Caco-2 (cell line): Measurements from ENCODE around the gene CXCL9. TPM values are rescaled to one million over a fixed set of nuclear protein-coding genes. Genes with fewer than 3 reads are reported as not detected.
"Not testable (repeated sequence)": the region's sequence is repeated elsewhere in the genome, so short reads cannot be mapped to it uniquely, and the experiment has no call there.

Source experiments
- BruUV-seq: library from RNA; stranded (reverse); fragments of 400-500 nt; replicated peaks from 2 replicates; lab custom pipeline; 2021; lab: Mats Ljungman, UMichigan
- CTCF ChIA-PET: fragments of 300-600 bp; sonication (Branson Sonifier 250); formaldehyde crosslinking; loops from one replicate; lab custom pipeline; 2022; ENCODE audit warnings: antibody characterized with exemption; lab: Charles Lee
- POLR2A ChIA-PET: fragments of 300-600 bp; sonication (Branson Sonifier 250); formaldehyde crosslinking; loops from one replicate; lab custom pipeline; 2022; ENCODE audit warnings: antibody characterized with exemption; lab: Charles Lee
- DNase-seq, 2 experiments: peaks; one replicate each; pipeline versions ENCODE4 v3.0.0 to v3.0.0-alpha.2; 2020 to 2022
- H3K27me3 ChIP-seq: replicated peaks from 2 replicates; pipeline ENCODE4 v1.6.0; 2011; ENCODE audit warnings: low read length; ENCODE audit not compliant: control insufficient read depth, insufficient read depth
- H3K36me3 ChIP-seq: 2 replicates; pipeline ENCODE4 v1.5.1; 2011; ENCODE audit warnings: low read length; ENCODE audit not compliant: control insufficient read depth, insufficient read depth
- H3K4me1 ChIP-seq: fragments of 250-450 bp; sonication (Bioruptor Pico); 2 replicates; pipeline ENCODE4 v1.5.1; 2020; ENCODE audit warnings: mild to moderate bottlenecking
- H3K4me3 ChIP-seq: 2 replicates; pipeline ENCODE4 v1.5.1; 2011; ENCODE audit warnings: low read depth, mild to moderate bottlenecking, control low read depth, low read length
- H3K9me3 ChIP-seq: fragments of 250-450 bp; sonication (Bioruptor Pico); 2 replicates; pipeline ENCODE4 v1.5.1; 2020; ENCODE audit warnings: mild to moderate bottlenecking, moderate library complexity
- H3K27ac Mint-ChIP-seq: one replicate; pipeline ENCODE4 v1.8.0; 2022; ENCODE audit warnings: mixed read lengths; ENCODE audit not compliant: unreplicated experiment
- H3K27me3 Mint-ChIP-seq: one replicate; pipeline ENCODE4 v1.8.0; 2022; ENCODE audit warnings: mixed read lengths; ENCODE audit not compliant: insufficient read depth, unreplicated experiment
- H3K36me3 Mint-ChIP-seq: one replicate; pipeline ENCODE4 v1.8.0; 2022; ENCODE audit warnings: mild to moderate bottlenecking, mixed read lengths; ENCODE audit not compliant: insufficient read depth, unreplicated experiment
- H3K4me1 Mint-ChIP-seq: one replicate; pipeline ENCODE4 v1.8.0; 2022; ENCODE audit warnings: low read depth, mixed read lengths; ENCODE audit not compliant: unreplicated experiment
- H3K4me3 Mint-ChIP-seq: one replicate; pipeline ENCODE4 v1.8.0; 2022; ENCODE audit warnings: mild to moderate bottlenecking, moderate library complexity, mixed read lengths; ENCODE audit not compliant: unreplicated experiment
- H3K9me3 Mint-ChIP-seq: one replicate; pipeline ENCODE4 v1.8.0; 2022; ENCODE audit warnings: mixed read lengths; ENCODE audit not compliant: unreplicated experiment
- intact Hi-C: fragments of 100-400 bp; cut with micrococcal nuclease; formaldehyde crosslinking; loops from one replicate; pipeline ENCODE4 v1.10.0; 2022; ENCODE audit not compliant: unreplicated experiment
- total RNA-seq: library from RNA; stranded (reverse); gene quantifications from 2 replicates; pipeline ENCODE4 v1.2.3, GENCODE V29; 2022
- TF ChIP-seq, protein P1 (sequence below), 2 experiments: fragments of 200-600 bp in 1 of 2; IDR thresholded peaks; 1 replicate in 1 of 2; 2 replicates in 1 of 2; pipeline versions ENCODE4 v1.5.1 to v1.8.0; 2011 to 2022; ENCODE audit warnings: antibody characterized with exemption in 1 of 2, control low read depth in 1 of 2, inconsistent platforms in 1 of 2, low read depth in 1 of 2, low read length in 1 of 2, mild to moderate bottlenecking in 1 of 2, moderate library complexity in 1 of 2; ENCODE audit not compliant: insufficient read depth in 1 of 2, severe bottlenecking in 1 of 2, unreplicated experiment in 1 of 2

Gene CXCL9
- total RNA-seq, 1 experiment from 2014 or later: not detected

GRCh38 chr4:76001700-76002099 lies 5.6 kb downstream of the CXCL9 start:
- peaks cover 19% of the 10 kb centered on the region for H3K9me3 Mint-ChIP-seq
- no TSS peak for BruUV-seq
- H3K4me3 ChIP-seq: no peak overlapping the region
- H3K27me3 ChIP-seq: no peaks in the 10 kb centered on the region
- H3K27me3 Mint-ChIP-seq: no peaks in the 10 kb centered on the region
- H3K9me3 ChIP-seq: no peaks in the 10 kb centered on the region
- DNase-seq: no peak
- H3K4me3 Mint-ChIP-seq: no peak overlapping the region
- no peak overlapping the region for H3K27ac Mint-ChIP-seq
- TF ChIP-seq, protein P1, sequence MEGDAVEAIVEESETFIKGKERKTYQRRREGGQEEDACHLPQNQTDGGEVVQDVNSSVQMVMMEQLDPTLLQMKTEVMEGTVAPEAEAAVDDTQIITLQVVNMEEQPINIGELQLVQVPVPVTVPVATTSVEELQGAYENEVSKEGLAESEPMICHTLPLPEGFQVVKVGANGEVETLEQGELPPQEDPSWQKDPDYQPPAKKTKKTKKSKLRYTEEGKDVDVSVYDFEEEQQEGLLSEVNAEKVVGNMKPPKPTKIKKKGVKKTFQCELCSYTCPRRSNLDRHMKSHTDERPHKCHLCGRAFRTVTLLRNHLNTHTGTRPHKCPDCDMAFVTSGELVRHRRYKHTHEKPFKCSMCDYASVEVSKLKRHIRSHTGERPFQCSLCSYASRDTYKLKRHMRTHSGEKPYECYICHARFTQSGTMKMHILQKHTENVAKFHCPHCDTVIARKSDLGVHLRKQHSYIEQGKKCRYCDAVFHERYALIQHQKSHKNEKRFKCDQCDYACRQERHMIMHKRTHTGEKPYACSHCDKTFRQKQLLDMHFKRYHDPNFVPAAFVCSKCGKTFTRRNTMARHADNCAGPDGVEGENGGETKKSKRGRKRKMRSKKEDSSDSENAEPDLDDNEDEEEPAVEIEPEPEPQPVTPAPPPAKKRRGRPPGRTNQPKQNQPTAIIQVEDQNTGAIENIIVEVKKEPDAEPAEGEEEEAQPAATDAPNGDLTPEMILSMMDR (IDR thresholded peaks at IDR 0.05; ENCODE audit: insufficient read depth in 1 of 2, low read depth in 1 of 2, low read length in 1 of 2, severe bottlenecking in 1 of 2, unreplicated experiment in 1 of 2): no peak
- POLR2A ChIA-PET: no interaction called here
- H3K36me3 ChIP-seq: no peaks in the 10 kb centered on the region
- no peaks in the 10 kb centered on the region for H3K36me3 Mint-ChIP-seq
- peaks cover 26% of the 10 kb centered on the region for H3K4me1 ChIP-seq
- CTCF ChIA-PET: no interaction called here
- H3K4me1 Mint-ChIP-seq: peaks cover 9% of the 10 kb centered on the region
- intact Hi-C loops: no loop called here

GRCh38 chr4:76000279-76000678 lies 7.0 kb downstream of the CXCL9 start:
- H3K36me3 Mint-ChIP-seq: no peaks in the 10 kb centered on the region
- Histone ChIP-seq H3K9me3 (no peaks in the 10 kb centered on the region), H3K27me3 (no peaks in the 10 kb centered on the region), H3K4me1 (peaks cover 12% of the 10 kb centered on the region), H3K4me3 (no peak overlapping the region), H3K36me3 (no peaks in the 10 kb centered on the region)
- H3K27me3 Mint-ChIP-seq: no peaks in the 10 kb centered on the region
- intact Hi-C loops: no loop called here
- H3K4me1 Mint-ChIP-seq: peaks cover 15% of the 10 kb centered on the region
- CTCF ChIA-PET: interaction anchor here (0.8 to 1.5 kb wide), 2 partner anchors 10 to 86 kb away, joined by 3 read pairs; partner anchors contain the start of gene SDAD1
- TF ChIP-seq, protein P1 (IDR thresholded peaks at IDR 0.05; ENCODE audit: insufficient read depth in 1 of 2, low read depth in 1 of 2, low read length in 1 of 2, severe bottlenecking in 1 of 2, unreplicated experiment in 1 of 2): no peak
- H3K27ac Mint-ChIP-seq: no peak overlapping the region
- DNase-seq: no peak
- H3K4me3 Mint-ChIP-seq: no peak overlapping the region
- H3K9me3 Mint-ChIP-seq: peaks cover 19% of the 10 kb centered on the region
- POLR2A ChIA-PET: no interaction called here
- no TSS peak for BruUV-seq

DNA sequence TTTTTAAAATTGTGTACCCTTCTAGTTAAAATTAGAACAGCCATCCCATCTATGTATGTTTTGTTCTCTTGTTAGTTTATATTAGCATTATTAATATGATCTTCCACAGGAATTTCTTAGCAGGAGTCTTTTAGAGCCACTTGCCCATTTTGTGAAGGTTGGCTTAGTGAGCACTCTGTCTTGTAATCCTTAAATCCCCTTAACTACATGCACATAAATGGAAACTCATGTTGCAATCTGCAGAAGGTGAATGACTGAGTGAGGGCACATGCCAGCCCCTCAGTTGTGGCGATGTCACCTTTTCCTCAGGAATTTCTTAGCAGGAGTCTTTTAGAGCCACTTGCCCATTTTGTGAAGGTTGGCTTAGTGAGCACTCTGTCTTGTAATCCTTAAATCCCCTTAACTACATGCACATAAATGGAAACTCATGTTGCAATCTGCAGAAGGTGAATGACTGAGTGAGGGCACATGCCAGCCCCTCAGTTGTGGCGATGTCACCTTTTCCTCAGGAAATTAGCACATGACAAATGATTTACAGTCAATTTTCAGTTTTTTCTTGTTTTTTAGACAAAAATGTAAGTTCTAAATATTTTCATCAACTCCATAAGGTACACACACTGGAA lies 8.7 kb downstream of the CXCL9 start:
- H3K36me3 Mint-ChIP-seq, DNase-seq, H3K27ac Mint-ChIP-seq, H3K9me3 ChIP-seq, intact Hi-C loops, H3K27me3 Mint-ChIP-seq, H3K4me3 Mint-ChIP-seq, BruUV-seq, H3K27me3 ChIP-seq, H3K4me3 ChIP-seq, H3K36me3 ChIP-seq, POLR2A ChIA-PET: not testable (repeated sequence)
- H3K4me1 Mint-ChIP-seq: peaks cover 15% of the 10 kb centered on the region
- CTCF ChIA-PET: interaction anchor here (1.5 kb wide), 1 partner anchor 88 kb away, joined by 3 read pairs; no protein-coding TSS in a partner anchor
- H3K9me3 Mint-ChIP-seq: peaks cover 11% of the 10 kb centered on the region
- H3K4me1 ChIP-seq: peaks cover 11% of the 10 kb centered on the region
